ENCODE results near the gene DIPK2B. TPM values are rescaled to one million over a fixed set of nuclear protein-coding genes. Genes with fewer than 3 reads are reported as not detected.

DIPK2B gene
- total RNA-seq, 5 donors from 2014 or later (not counting 1 experiment from before 2014, with no cell fraction given), result not detected

GRCh38 chrX:45229348-45229747 is 28.7 kb upstream of the DIPK2B start:
- Mint-ChIP-seq H3K27ac (no peak overlapping the region), H3K27me3 (peaks cover 0 to 23% of the 10 kb centered on the region in 2 donors), H3K4me3 (no peak overlapping the region), H3K36me3 (no peaks in the 10 kb centered on the region), H3K4me1 (peaks cover 16 to 30% (median 21%) of the 10 kb centered on the region in 3 donors), H3K9me3 (no peaks in the 10 kb centered on the region)
- DNase-seq (no peak), ATAC-seq (replicated peaks in 1 of 4) (no peak)
- ChIA-PET CTCF (no interaction called here), POLR2A (no interaction called here)
- Histone ChIP-seq H3K9me3 (no peaks in the 10 kb centered on the region), H3K27ac (ENCODE audit: low read length) (no peak overlapping the region), H3K27me3 (replicated peaks in 1 of 2; ENCODE audit: control insufficient read depth in 2 of 2, extremely low read depth in 1 of 2, insufficient read depth in 2 of 2, low read length in 1 of 2) (peaks cover 0 to 4% of the 10 kb centered on the region in 2 experiments), H3K4me3 (ENCODE audit: control insufficient read depth in 1 of 2, extremely low read depth in 1 of 2, low read length in 1 of 2) (no peak overlapping the region), H3K4me1 (ENCODE audit: control insufficient read depth in 1 of 2, extremely low read depth in 1 of 2, insufficient read depth in 2 of 2, low read length in 2 of 2) (peaks cover 0 to 11% of the 10 kb centered on the region in 2 experiments), H3K36me3 (ENCODE audit: control insufficient read depth in 2 of 2, extremely low read depth in 1 of 2, insufficient read depth in 1 of 2, low read length in 1 of 2) (no peaks in the 10 kb centered on the region)
- 89% methylated on average over 1 of the region's 6 CpGs for WGBS (ENCODE audit: insufficient coverage)

GRCh38 chrX:45228126-45228525 is 27.4 kb upstream of the DIPK2B start:
- peaks cover 0 to 13% of the 10 kb centered on the region in 2 donors for H3K27me3 Mint-ChIP-seq
- peaks cover 13 to 26% (median 17%) of the 10 kb centered on the region in 3 donors for H3K4me1 Mint-ChIP-seq
- Histone ChIP-seq H3K36me3 (ENCODE audit: control insufficient read depth in 2 of 2, extremely low read depth in 1 of 2, insufficient read depth in 1 of 2, low read length in 1 of 2) (no peaks in the 10 kb centered on the region), H3K4me3 (ENCODE audit: control insufficient read depth in 1 of 2, extremely low read depth in 1 of 2, low read length in 1 of 2) (no peak overlapping the region), H3K9me3 (no peaks in the 10 kb centered on the region), H3K27ac (ENCODE audit: low read length) (no peak overlapping the region), H3K4me1 (ENCODE audit: control insufficient read depth in 1 of 2, extremely low read depth in 1 of 2, insufficient read depth in 2 of 2, low read length in 2 of 2) (peaks cover 0 to 11% of the 10 kb centered on the region in 2 experiments), H3K27me3 (replicated peaks in 1 of 2; ENCODE audit: control insufficient read depth in 2 of 2, extremely low read depth in 1 of 2, insufficient read depth in 2 of 2, low read length in 1 of 2) (peaks cover 0 to 5% of the 10 kb centered on the region in 2 experiments)
- H3K9me3 Mint-ChIP-seq, result no peaks in the 10 kb centered on the region
- ChIA-PET POLR2A (interaction anchor here in 1 of 2 donors (0.7 kb wide), 1 partner anchor 11 kb away, joined by 3 read pairs; no protein-coding TSS in a partner anchor), CTCF (no interaction called here)
- no peak for DNase-seq
- WGBS (ENCODE audit: insufficient coverage), result 100% methylated on average over 1 of the region's 4 CpGs
- no peak overlapping the region for H3K4me3 Mint-ChIP-seq
- no peak for ATAC-seq (replicated peaks in 1 of 4)
- H3K36me3 Mint-ChIP-seq, result no peaks in the 10 kb centered on the region
- no peak overlapping the region for H3K27ac Mint-ChIP-seq

- H3K27me3 Mint-ChIP-seq, result peaks cover 10 to 29% of the 10 kb centered on the region in 2 donors
- H3K36me3 ChIP-seq (ENCODE audit: control insufficient read depth in 2 of 2, extremely low read depth in 1 of 2, insufficient read depth in 1 of 2, low read length in 1 of 2), result no peaks in the 10 kb centered on the region
- no peaks in the 10 kb centered on the region for H3K9me3 ChIP-seq
- peaks cover 2 to 13% (median 5%) of the 10 kb centered on the region in 3 donors for H3K9me3 Mint-ChIP-seq
- DNase-seq (no peak), ATAC-seq (replicated peaks in 1 of 4) (no peak)
- no peak overlapping the region for H3K4me3 ChIP-seq (ENCODE audit: control insufficient read depth in 1 of 2, extremely low read depth in 1 of 2, low read length in 1 of 2)
- CTCF ChIA-PET, result no interaction called here
- no peaks in the 10 kb centered on the region for H3K27me3 ChIP-seq (replicated peaks in 1 of 2; ENCODE audit: control insufficient read depth in 2 of 2, extremely low read depth in 1 of 2, insufficient read depth in 2 of 2, low read length in 1 of 2)
- H3K4me1 Mint-ChIP-seq, result no peaks in the 10 kb centered on the region
- H3K36me3 Mint-ChIP-seq, result no peaks in the 10 kb centered on the region
- H3K4me3 Mint-ChIP-seq, result no peak overlapping the region
- H3K4me1 ChIP-seq (ENCODE audit: control insufficient read depth in 1 of 2, extremely low read depth in 1 of 2, insufficient read depth in 2 of 2, low read length in 2 of 2), result no peaks in the 10 kb centered on the region
- no peak overlapping the region for H3K27ac Mint-ChIP-seq
- POLR2A ChIA-PET, result no interaction called here
- no peak overlapping the region for H3K27ac ChIP-seq (ENCODE audit: low read length)
These were observed 7.6 kb upstream of the DIPK2B start for GRCh38 chrX:45208121-45208856.

- CTCF ChIA-PET, result no interaction called here
- Histone ChIP-seq H3K36me3 (ENCODE audit: control insufficient read depth in 2 of 2, extremely low read depth in 1 of 2, insufficient read depth in 1 of 2, low read length in 1 of 2) (no peaks in the 10 kb centered on the region), H3K27me3 (replicated peaks in 1 of 2; ENCODE audit: control insufficient read depth in 2 of 2, extremely low read depth in 1 of 2, insufficient read depth in 2 of 2, low read length in 1 of 2) (peaks cover 4 to 8% of the 10 kb centered on the region in 2 experiments), H3K27ac (ENCODE audit: low read length) (no peak overlapping the region), H3K9me3 (no peaks in the 10 kb centered on the region), H3K4me1 (ENCODE audit: control insufficient read depth in 1 of 2, extremely low read depth in 1 of 2, insufficient read depth in 2 of 2, low read length in 2 of 2) (no peaks in the 10 kb centered on the region), H3K4me3 (ENCODE audit: control insufficient read depth in 1 of 2, extremely low read depth in 1 of 2, low read length in 1 of 2) (no peak overlapping the region)
- H3K27me3 Mint-ChIP-seq, result peaks cover 30 to 42% of the 10 kb centered on the region in 2 donors
- H3K4me3 Mint-ChIP-seq, result no peak overlapping the region
- POLR2A ChIA-PET, result interaction anchor here in 1 of 2 donors (0.7 kb wide), 1 partner anchor 205 kb away, joined by 3 read pairs; no protein-coding TSS in a partner anchor
- no peak overlapping the region for H3K27ac Mint-ChIP-seq
- no peaks in the 10 kb centered on the region for H3K36me3 Mint-ChIP-seq
- ATAC-seq (replicated peaks in 1 of 4) (no peak), DNase-seq (no peak)
- H3K4me1 Mint-ChIP-seq, result no peaks in the 10 kb centered on the region
- H3K9me3 Mint-ChIP-seq, result peaks cover 2 to 9% (median 5%) of the 10 kb centered on the region in 3 donors
- WGBS (ENCODE audit: insufficient coverage), result no CpG with 5 or more reads among the region's 1 CpG
These were observed 1.5 kb upstream of the DIPK2B start for GRCh38 chrX:45202171-45202570.

GRCh38 chrX:45198706-45199105 is 2.0 kb downstream of the DIPK2B start:
- POLR2A ChIA-PET, result no interaction called here

GRCh38 chrX:45198301-45198700 is 2.4 kb downstream of the DIPK2B start:
- Mint-ChIP-seq H3K4me3 (no peak overlapping the region), H3K36me3 (no peaks in the 10 kb centered on the region), H3K27ac (no peak overlapping the region), H3K4me1 (no peaks in the 10 kb centered on the region), H3K9me3 (no peaks in the 10 kb centered on the region), H3K27me3 (peaks cover 20 to 37% of the 10 kb centered on the region in 2 donors)
- H3K4me1 ChIP-seq (ENCODE audit: control insufficient read depth in 1 of 2, extremely low read depth in 1 of 2, insufficient read depth in 2 of 2, low read length in 2 of 2), result no peaks in the 10 kb centered on the region
- peaks cover 4 to 8% of the 10 kb centered on the region in 2 experiments for H3K27me3 ChIP-seq (replicated peaks in 1 of 2; ENCODE audit: control insufficient read depth in 2 of 2, extremely low read depth in 1 of 2, insufficient read depth in 2 of 2, low read length in 1 of 2)
- DNase-seq (no peak), ATAC-seq (replicated peaks in 1 of 4) (no peak)
- no peak overlapping the region for H3K27ac ChIP-seq (ENCODE audit: low read length)
- no CpG with 5 or more reads among the region's 3 CpGs for WGBS (ENCODE audit: insufficient coverage)
- ChIA-PET POLR2A (no interaction called here), CTCF (no interaction called here)
- H3K9me3 ChIP-seq, result no peaks in the 10 kb centered on the region
- H3K4me3 ChIP-seq (ENCODE audit: control insufficient read depth in 1 of 2, extremely low read depth in 1 of 2, low read length in 1 of 2), result no peak overlapping the region
- H3K36me3 ChIP-seq (ENCODE audit: control insufficient read depth in 2 of 2, extremely low read depth in 1 of 2, insufficient read depth in 1 of 2, low read length in 1 of 2), result no peaks in the 10 kb centered on the region

More at GRCh38 chrX:45198706-45199105, 2.0 kb downstream of the DIPK2B start:
- Histone ChIP-seq H3K36me3 (ENCODE audit: control insufficient read depth in 2 of 2, extremely low read depth in 1 of 2, insufficient read depth in 1 of 2, low read length in 1 of 2) (no peaks in the 10 kb centered on the region), H3K4me1 (ENCODE audit: control insufficient read depth in 1 of 2, extremely low read depth in 1 of 2, insufficient read depth in 2 of 2, low read length in 2 of 2) (no peaks in the 10 kb centered on the region), H3K27ac (ENCODE audit: low read length) (no peak overlapping the region), H3K9me3 (no peaks in the 10 kb centered on the region), H3K27me3 (replicated peaks in 1 of 2; ENCODE audit: control insufficient read depth in 2 of 2, extremely low read depth in 1 of 2, insufficient read depth in 2 of 2, low read length in 1 of 2) (peaks cover 4 to 8% of the 10 kb centered on the region in 2 experiments), H3K4me3 (ENCODE audit: control insufficient read depth in 1 of 2, extremely low read depth in 1 of 2, low read length in 1 of 2) (no peak overlapping the region)
- no peak for DNase-seq
- CTCF ChIA-PET, result no interaction called here
- peaks cover 20 to 38% of the 10 kb centered on the region in 2 donors for H3K27me3 Mint-ChIP-seq
- no peak overlapping the region for H3K27ac Mint-ChIP-seq
- no peak for ATAC-seq (replicated peaks in 1 of 4)
- H3K36me3 Mint-ChIP-seq, result no peaks in the 10 kb centered on the region
- no peak overlapping the region for H3K4me3 Mint-ChIP-seq
- no peaks in the 10 kb centered on the region for H3K9me3 Mint-ChIP-seq
- no peaks in the 10 kb centered on the region for H3K4me1 Mint-ChIP-seq
- 100% methylated on average over 2 of the region's 4 CpGs for WGBS (ENCODE audit: insufficient coverage)
